Gastroesophageal sphincter (tissue), 4 donors: Measurements from ENCODE around the gene CEACAM16. TPM values are rescaled to one million over a fixed set of nuclear protein-coding genes. Genes with fewer than 3 reads are reported as not detected.

Source experiments
- ATAC-seq: fragments of 150-250 bp; one replicate; pipeline ENCODE4 v1.9.1; 2016; ENCODE audit warnings: mild to moderate bottlenecking, moderate library complexity
- H3K27ac ChIP-seq, 4 donors: fragments of 200-600 bp; sonication (generic) in 3 of 4; 1 replicate in 3 of 4; 2 replicates in 1 of 4; pipeline ENCODE4 v1.5.1; 2016 to 2019
- H3K27me3 ChIP-seq: fragments of 200-600 bp; sonication (generic); one replicate; pipeline ENCODE4 v1.5.1; 2019
- H3K36me3 ChIP-seq, 2 donors: fragments of 200-600 bp; sonication (generic); one replicate each; pipeline ENCODE4 v1.5.1; 2019; ENCODE audit warnings: control low read depth in 1 of 2
- H3K4me1 ChIP-seq, 3 donors: fragments of 200-600 bp; sonication (generic); 1 replicate in 2 of 3; 2 replicates in 1 of 3; pipeline ENCODE4 v1.5.1; 2016 to 2019; ENCODE audit warnings: control low read depth in 2 of 3
- H3K4me3 ChIP-seq, 2 donors: fragments of 200-600 bp; sonication (generic); one replicate each; pipeline ENCODE4 v1.5.1; 2019; ENCODE audit warnings: mild to moderate bottlenecking in 1 of 2, moderate library complexity in 1 of 2
- H3K9me3 ChIP-seq, 3 donors: fragments of 200-600 bp; sonication (generic); one replicate each; pipeline ENCODE4 v1.5.1; 2017 to 2019; ENCODE audit warnings: control low read depth in 2 of 3
- CTCF ChIP-seq, 4 experiments: fragments of 200-600 bp in 2 of 4; fragments of 450-650 bp in 2 of 4; sonication (generic) in 1 of 4; IDR thresholded peaks; one replicate each; pipeline ENCODE4 v1.5.1; 2017 to 2019; ENCODE audit warnings: antibody characterized with exemption in 4 of 4, mild to moderate bottlenecking in 2 of 4, moderate library complexity in 2 of 4
- EP300 ChIP-seq: sonication (generic); formaldehyde crosslinking; IDR thresholded peaks from one replicate; pipeline ENCODE4 v1.6.1; 2017; ENCODE audit warnings: antibody characterized with exemption, mild to moderate bottlenecking
- POLR2A ChIP-seq, 2 donors: fragments of 450-650 bp; IDR thresholded peaks; one replicate each; pipeline ENCODE4 v1.6.1; 2017; ENCODE audit warnings: antibody characterized with exemption in 2 of 2, mild to moderate bottlenecking in 2 of 2, moderate library complexity in 1 of 2
- POLR2AphosphoS5 ChIP-seq: sonication (generic); formaldehyde crosslinking; IDR thresholded peaks from one replicate; pipeline ENCODE4 v1.6.1; 2017; ENCODE audit warnings: antibody characterized with exemption
- WGBS, 2 donors: methylation state at CpG; one replicate each; pipeline ENCODE4 v1.1.5; 2018; ENCODE audit warnings: low coverage in 1 of 2; 5-methylcytosine and 5-hydroxymethylcytosine counted together
- total RNA-seq, 4 donors: library from RNA; depleted of rRNA; stranded (reverse); fragments of >200 nt; gene quantifications; one replicate each; pipeline ENCODE4 v1.1.0, GENCODE V29; 2016

Gene CEACAM16
- total RNA-seq, 4 donors from 2014 or later: not detected

GRCh38 chr19:44738136-44738535 is 39.2 kb downstream of the CEACAM16 start:
- Histone ChIP-seq H3K27ac (no peak overlapping the region), H3K4me1 (peaks cover 5 to 39% (median 23%) of the 10 kb centered on the region in 3 donors), H3K27me3 (no peaks in the 10 kb centered on the region), H3K9me3 (no peaks in the 10 kb centered on the region), H3K4me3 (no peak overlapping the region), H3K36me3 (no peaks in the 10 kb centered on the region)
- no peak for TF ChIP-seq CTCF (IDR thresholded peaks at IDR 0.05)
- no peak for TF ChIP-seq POLR2AphosphoS5
- TF ChIP-seq EP300: no peak
- no peak for TF ChIP-seq POLR2A (IDR thresholded peaks at IDR 0.05)
- no peak for ATAC-seq
- WGBS, 2 donors: 65% methylated on average over 2 of the region's 2 CpGs; no CpG with 5 or more reads in 1 of the 2 donors

- no peak for ATAC-seq
- 48 to 69% methylated on average over 2 to 4 of the region's 11 CpGs for WGBS, 2 donors
- H3K4me1 ChIP-seq: peaks cover 5 to 47% (median 27%) of the 10 kb centered on the region in 3 donors
These were observed 39.9 kb downstream of the CEACAM16 start for GRCh38 chr19:44738603-44739558.

GRCh38 chr19:44740351-44740824 is 41.4 kb downstream of the CEACAM16 start:
- no peak for ATAC-seq
- H3K27ac ChIP-seq: peak overlapping the region in 2 of 4 donors; percentile 91 to 92
- H3K27me3 ChIP-seq: no peaks in the 10 kb centered on the region
- 57 to 63% methylated on average over 3 of the region's 3 CpGs for WGBS, 2 donors
- no peak overlapping the region for H3K4me3 ChIP-seq
- H3K9me3 ChIP-seq: no peaks in the 10 kb centered on the region
- peaks cover 5 to 62% (median 32%) of the 10 kb centered on the region in 3 donors for H3K4me1 ChIP-seq
- no peaks in the 10 kb centered on the region for H3K36me3 ChIP-seq
- TF ChIP-seq CTCF (IDR thresholded peaks at IDR 0.05) (no peak), POLR2A (IDR thresholded peaks at IDR 0.05) (no peak), POLR2AphosphoS5 (no peak), EP300 (no peak)

More at GRCh38 chr19:44738603-44739558, 39.9 kb downstream of the CEACAM16 start:
- Histone ChIP-seq H3K36me3 (no peaks in the 10 kb centered on the region), H3K9me3 (no peaks in the 10 kb centered on the region), H3K4me3 (no peak overlapping the region), H3K27ac (peak overlapping the region in 1 of 4 donors; percentile 5), H3K27me3 (no peaks in the 10 kb centered on the region)
- TF ChIP-seq POLR2A (IDR thresholded peaks at IDR 0.05): no peak
- no peak for TF ChIP-seq POLR2AphosphoS5
- no peak for TF ChIP-seq CTCF (IDR thresholded peaks at IDR 0.05)
- TF ChIP-seq EP300: no peak

- no peaks in the 10 kb centered on the region for H3K27me3 ChIP-seq
- TF ChIP-seq POLR2A (IDR thresholded peaks at IDR 0.05) (no peak), CTCF (IDR thresholded peaks at IDR 0.05) (no peak), POLR2AphosphoS5 (no peak), EP300 (no peak)
- H3K27ac ChIP-seq: peak overlapping the region; percentile 77 to 96 (median 92)
- no peaks in the 10 kb centered on the region for H3K36me3 ChIP-seq
- no peaks in the 10 kb centered on the region for H3K9me3 ChIP-seq
- ATAC-seq: peak; percentile 6
- WGBS, 2 donors: 34 to 40% methylated on average over 6 of the region's 6 CpGs
- peaks cover 5 to 71% (median 32%) of the 10 kb centered on the region in 3 donors for H3K4me1 ChIP-seq
- no peak overlapping the region for H3K4me3 ChIP-seq
These were observed 42.3 kb downstream of the CEACAM16 start for GRCh38 chr19:44741258-44741731.
